Measurements from ENCODE around the gene BANF2. TPM values are rescaled to one million over a fixed set of nuclear protein-coding genes. Genes with fewer than 3 reads are reported as not detected.

Gene BANF2
- total and polyA plus RNA-seq, 10 of the 15 experiments (the other 5 are each of a cell fraction or from before 2014, with no cell fraction given): not detected

DNA sequence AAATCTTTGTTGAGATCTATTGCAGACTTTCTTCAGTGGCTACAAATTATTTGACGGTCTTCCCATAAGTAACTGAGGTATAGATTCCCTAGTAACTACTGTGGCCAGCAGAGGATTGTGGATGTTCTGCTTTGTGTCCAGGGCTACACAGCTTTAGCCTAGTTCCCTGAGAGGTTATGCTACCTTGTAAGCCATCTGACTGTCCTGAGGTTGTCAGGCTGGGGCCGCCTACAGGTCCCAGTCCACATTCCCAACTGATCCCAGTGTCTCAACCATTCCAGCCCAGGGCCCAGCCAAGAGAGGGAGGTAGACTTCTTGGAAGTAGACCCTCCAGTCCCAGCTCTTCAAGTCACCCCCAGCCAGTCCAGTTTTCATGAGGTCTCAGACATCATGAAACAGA lies 57.7 kb downstream of the BANF2 start:
- CTCF ChIA-PET: no interaction called here
- in situ Hi-C loops (cut with MboI): no loop called here
- 58% methylated on average over 2 of the region's 2 CpGs for WGBS (ENCODE audit: insufficient coverage, insufficient replicate concordance, low lambda C conversion rate, missing lambda C conversion rate)

More for the DNA sequence above, 57.7 kb downstream of the BANF2 start:
- no peak for FAIRE-seq
- no peaks in the 10 kb centered on the region for H4K20me1 ChIP-seq (ENCODE audit: control insufficient read depth, insufficient read depth)
- H3K4me1 ChIP-seq (ENCODE audit: control insufficient read depth, insufficient read depth, low read length): no peaks in the 10 kb centered on the region
- no peaks in the 10 kb centered on the region for H3K36me3 ChIP-seq (ENCODE audit: control insufficient read depth in 2 of 2, insufficient read depth in 2 of 2, low read length in 1 of 2)
- ChIA-PET SMC1A (ENCODE audit: uncharacterized antibody, unreplicated experiment) (no interaction called here), RAD21 (ENCODE audit: unreplicated experiment) (no interaction called here), POLR2A (no interaction called here)
- intact Hi-C loops (cut with micrococcal nuclease; ENCODE audit: unreplicated experiment): no loop called here
- peaks cover 0 to 7% of the 10 kb centered on the region in 2 experiments; a peak in 1 of 4 replicates for H3K27me3 ChIP-seq (replicated peaks in 1 of 2; ENCODE audit: control insufficient read depth in 2 of 2, insufficient read depth in 2 of 2, low read length in 1 of 2)
- no peak overlapping the region for H3K4me2 ChIP-seq (ENCODE audit: control insufficient read depth, insufficient read depth)
- H3K9me3 ChIP-seq (replicated peaks; ENCODE audit: control insufficient read depth, insufficient read depth, low read length): peaks cover 2% of the 10 kb centered on the region; the same call in 1 of the 3 replicates
- no peak overlapping the region for H2AFZ ChIP-seq (ENCODE audit: control insufficient read depth, low read depth, low read length)
- no peak overlapping the region for H3K9ac ChIP-seq (ENCODE audit: control insufficient read depth, insufficient read depth, low read length)
- ATAC-seq: no peak
- H3K4me3 ChIP-seq: no peak overlapping the region
- no peak overlapping the region for H3K27ac ChIP-seq (ENCODE audit: control insufficient read depth, insufficient read depth)
- no peaks in the 10 kb centered on the region for H3K79me2 ChIP-seq (ENCODE audit: control insufficient read depth, insufficient read depth, low read length)
- no TSS peak for BruUV-seq (replicated peaks)
- TF ChIP-seq STAT3 (IDR thresholded peaks at IDR 0.05; ENCODE audit: low read depth, low read length) (no peak), SUZ12 (IDR thresholded peaks at IDR 0.05; ENCODE audit: unreplicated experiment) (no peak), IKZF2 (IDR thresholded peaks at IDR 0.05) (no peak), BCLAF1 (IDR thresholded peaks at IDR 0.05) (no peak), CHD2 (IDR thresholded peaks at IDR 0.05; ENCODE audit: borderline replicate concordance, low read depth, low read length) (no peak), NR2C2 (IDR thresholded peaks at IDR 0.05; ENCODE audit: borderline replicate concordance, control insufficient read depth, insufficient read length, low read depth) (no peak), NR2F1 (conservative IDR thresholded peaks at IDR 0.05) (no peak)
- no peak for DNase-seq (ENCODE audit: low read depth, low spot score)
